Upper lobe of right lung (tissue), 1 donor: Measurements from ENCODE around the gene OTUD5. TPM values are rescaled to one million over a fixed set of nuclear protein-coding genes. Genes with fewer than 3 reads are reported as not detected.

Source experiments
- ATAC-seq: fragments of 200-7000 bp; cut with Tn5 transposase; one replicate; pipeline ENCODE4 v1.9.1; 2020; ENCODE audit warnings: mild to moderate bottlenecking, moderate library complexity
- DNase-seq: peaks from one replicate; pipeline ENCODE4 v3.0.0-alpha.2; 2020
- H3K27ac ChIP-seq: fragments of 200-600 bp; one replicate; pipeline ENCODE4 v1.8.0; 2022
- H3K27me3 ChIP-seq: fragments of 200-600 bp; one replicate; pipeline ENCODE4 v1.8.0; 2022; ENCODE audit warnings: mild to moderate bottlenecking
- H3K36me3 ChIP-seq: fragments of 200-600 bp; one replicate; pipeline ENCODE4 v1.8.0; 2022
- H3K4me1 ChIP-seq: fragments of 200-600 bp; one replicate; pipeline ENCODE4 v1.8.0; 2022
- H3K4me3 ChIP-seq: fragments of 200-600 bp; one replicate; pipeline ENCODE4 v1.8.0; 2022; ENCODE audit warnings: mild to moderate bottlenecking
- H3K9me3 ChIP-seq: fragments of 200-600 bp; one replicate; pipeline ENCODE4 v1.8.0; 2022
- intact Hi-C: fragments of 100-400 bp; cut with DNase I; formaldehyde crosslinking; loops from one replicate; pipeline ENCODE4 v1.11.0; 2022
- total RNA-seq: library from RNA; stranded (reverse); fragmentation: NEBNext Ultra II Directional; extraction: Animal tissue kit (Norgen Biotek cat#: 25700); gene quantifications from one replicate; pipeline ENCODE4 v1.2.1, GENCODE V29; 2021
- TF ChIP-seq, protein P1 (sequence below): fragments of 200-600 bp; IDR thresholded peaks from one replicate; pipeline ENCODE4 v1.8.0; 2022; ENCODE audit warnings: antibody characterized with exemption
- donor health status: DM: no; HTN: yes; CAD: no; lungs with severe emphysema.

Gene OTUD5
- total RNA-seq, 1 donor from 2014 or later: 42.6 TPM

GRCh38 chrX:48934581-48935300 lies 22.7 kb downstream of the OTUD5 start:
- intact Hi-C loops: no loop called here
- Histone ChIP-seq H3K4me1 (peaks cover 4% of the 10 kb centered on the region), H3K27ac (no peak overlapping the region), H3K36me3 (peaks cover 9% of the 10 kb centered on the region), H3K4me3 (no peak overlapping the region), H3K27me3 (no peaks in the 10 kb centered on the region), H3K9me3 (no peaks in the 10 kb centered on the region)
- DNase-seq: no peak
- TF ChIP-seq, protein P1, sequence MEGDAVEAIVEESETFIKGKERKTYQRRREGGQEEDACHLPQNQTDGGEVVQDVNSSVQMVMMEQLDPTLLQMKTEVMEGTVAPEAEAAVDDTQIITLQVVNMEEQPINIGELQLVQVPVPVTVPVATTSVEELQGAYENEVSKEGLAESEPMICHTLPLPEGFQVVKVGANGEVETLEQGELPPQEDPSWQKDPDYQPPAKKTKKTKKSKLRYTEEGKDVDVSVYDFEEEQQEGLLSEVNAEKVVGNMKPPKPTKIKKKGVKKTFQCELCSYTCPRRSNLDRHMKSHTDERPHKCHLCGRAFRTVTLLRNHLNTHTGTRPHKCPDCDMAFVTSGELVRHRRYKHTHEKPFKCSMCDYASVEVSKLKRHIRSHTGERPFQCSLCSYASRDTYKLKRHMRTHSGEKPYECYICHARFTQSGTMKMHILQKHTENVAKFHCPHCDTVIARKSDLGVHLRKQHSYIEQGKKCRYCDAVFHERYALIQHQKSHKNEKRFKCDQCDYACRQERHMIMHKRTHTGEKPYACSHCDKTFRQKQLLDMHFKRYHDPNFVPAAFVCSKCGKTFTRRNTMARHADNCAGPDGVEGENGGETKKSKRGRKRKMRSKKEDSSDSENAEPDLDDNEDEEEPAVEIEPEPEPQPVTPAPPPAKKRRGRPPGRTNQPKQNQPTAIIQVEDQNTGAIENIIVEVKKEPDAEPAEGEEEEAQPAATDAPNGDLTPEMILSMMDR: no peak
- no peak for ATAC-seq

DNA sequence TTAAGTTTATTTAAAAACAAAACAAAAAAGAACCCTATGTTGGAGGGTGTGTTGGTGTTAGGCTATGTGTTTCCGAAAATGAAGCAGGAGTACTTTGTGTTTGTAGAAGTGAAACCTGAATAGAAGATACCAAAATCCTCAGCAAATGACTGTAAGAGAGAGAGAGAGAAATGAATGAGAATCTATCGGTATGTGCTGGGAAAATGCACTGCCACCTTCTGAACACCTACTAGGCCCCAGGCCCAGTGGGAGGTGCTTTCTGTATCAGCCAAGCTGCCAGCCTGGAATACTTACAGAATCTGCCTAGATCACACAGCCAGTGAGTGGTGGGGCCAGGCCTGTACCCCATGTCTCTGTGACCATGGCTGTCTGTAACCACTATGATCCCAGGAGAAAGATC lies 23.6 kb downstream of the OTUD5 start:
- Histone ChIP-seq H3K27me3 (no peaks in the 10 kb centered on the region), H3K4me3 (no peak overlapping the region), H3K36me3 (peaks cover 9% of the 10 kb centered on the region), H3K9me3 (no peaks in the 10 kb centered on the region), H3K27ac (no peak overlapping the region), H3K4me1 (peaks cover 4% of the 10 kb centered on the region)
- TF ChIP-seq, protein P1: no peak
- intact Hi-C loops: no loop called here
- ATAC-seq (no peak), DNase-seq (no peak)

DNA sequence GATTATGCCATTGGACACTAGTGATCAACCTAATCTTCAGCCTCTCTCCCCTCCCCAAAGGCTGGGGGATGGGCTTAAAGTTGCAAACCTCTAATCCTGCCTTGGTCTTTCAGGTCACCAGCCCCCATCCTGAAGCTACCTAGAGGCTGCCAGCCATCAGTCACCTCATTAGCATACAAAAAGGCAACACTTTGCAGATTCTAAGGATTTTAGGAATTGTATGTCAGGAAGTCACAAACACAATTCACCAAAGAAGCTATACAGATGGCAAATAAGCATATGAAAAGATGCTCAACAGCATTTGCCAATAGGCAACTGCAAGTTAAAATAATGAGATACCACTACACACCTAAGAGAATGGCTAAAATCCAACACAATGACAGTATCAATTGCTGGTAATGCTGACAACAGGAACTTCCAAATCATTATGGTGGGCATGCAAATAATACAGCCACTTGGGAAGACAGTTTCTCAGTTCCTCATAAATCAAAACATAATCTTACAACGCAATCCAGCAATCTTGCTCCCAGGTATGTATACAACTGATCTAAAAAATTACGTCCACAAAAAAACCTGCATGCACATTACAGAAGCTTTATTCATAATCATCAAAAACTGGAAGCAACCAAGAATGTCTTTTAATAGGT lies 29.5 kb downstream of the OTUD5 start:
- ATAC-seq (no peak), DNase-seq (no peak)
- intact Hi-C loops: no loop called here
- H3K36me3 ChIP-seq: peaks cover 15% of the 10 kb centered on the region
- TF ChIP-seq, protein P1: no peak
- no peak overlapping the region for H3K4me3 ChIP-seq
- no peak overlapping the region for H3K27ac ChIP-seq
- no peaks in the 10 kb centered on the region for H3K27me3 ChIP-seq
- no peaks in the 10 kb centered on the region for H3K9me3 ChIP-seq
- H3K4me1 ChIP-seq: no peaks in the 10 kb centered on the region

DNA sequence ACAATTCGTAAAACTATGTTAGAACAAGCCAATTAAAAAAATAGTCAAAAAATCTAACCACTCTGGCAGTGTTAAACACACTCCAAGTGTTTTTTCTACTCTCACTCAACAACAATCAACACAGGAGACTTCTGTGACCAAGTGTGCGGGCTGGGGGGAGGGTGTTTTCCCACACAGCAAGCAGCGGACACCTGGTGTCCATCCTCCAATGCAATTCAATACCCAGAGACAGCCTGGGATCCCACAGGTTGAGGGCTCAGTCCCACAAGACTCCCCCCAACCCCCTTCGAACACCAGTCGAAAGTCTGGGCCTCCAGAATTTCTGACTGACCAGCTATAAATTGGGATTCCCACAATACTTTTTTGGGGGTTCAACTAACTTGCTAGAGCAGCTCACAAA lies 30.3 kb downstream of the OTUD5 start:
- TF ChIP-seq, protein P1: no peak
- no peak overlapping the region for H3K4me3 ChIP-seq
- intact Hi-C loops: no loop called here
- H3K27ac ChIP-seq: no peak overlapping the region
- H3K27me3 ChIP-seq: no peaks in the 10 kb centered on the region
- H3K9me3 ChIP-seq: no peaks in the 10 kb centered on the region
- H3K4me1 ChIP-seq: no peaks in the 10 kb centered on the region
- DNase-seq (no peak), ATAC-seq (no peak)
- peaks cover 21% of the 10 kb centered on the region for H3K36me3 ChIP-seq

DNA sequence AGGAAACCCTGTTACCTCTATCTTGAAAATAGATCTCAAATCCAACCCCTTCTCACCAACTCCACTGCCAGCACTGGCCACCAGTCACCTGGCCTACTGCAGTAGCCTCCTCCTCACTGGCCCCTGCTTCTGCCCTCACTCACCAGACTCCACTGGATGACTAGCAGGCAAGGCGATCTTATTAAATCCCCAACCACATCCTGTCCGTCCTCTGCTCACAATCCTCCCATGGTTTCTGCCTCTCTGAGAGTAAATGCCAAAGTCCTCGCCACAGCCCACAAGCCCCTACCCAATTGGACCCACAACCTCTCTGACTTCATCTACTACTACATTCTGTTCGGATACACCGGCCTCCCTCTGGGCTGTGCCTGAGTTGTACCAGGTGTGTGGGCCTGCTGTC lies 33.1 kb downstream of the OTUD5 start:
- intact Hi-C loops: no loop called here
- TF ChIP-seq, protein P1: no peak
- Histone ChIP-seq H3K27me3 (no peaks in the 10 kb centered on the region), H3K4me1 (peaks cover 6% of the 10 kb centered on the region), H3K27ac (no peak overlapping the region), H3K9me3 (no peaks in the 10 kb centered on the region), H3K4me3 (no peak overlapping the region), H3K36me3 (peaks cover 21% of the 10 kb centered on the region)
- DNase-seq: no peak
- no peak for ATAC-seq
